22Rv1 (cell line): ENCODE measurements around the gene CANX.

Source experiments
- ZFX ChIP-seq: fragments of 450-650 bp; IDR thresholded peaks from 2 replicates; pipeline ENCODE4 v1.6.1; 2017; ENCODE audit warnings: antibody characterized with exemption, borderline replicate concordance
- TF ChIP-seq, protein P1 (sequence below): fragments of 450-650 bp; IDR thresholded peaks from 2 replicates; pipeline ENCODE4 v1.5.1; 2017; ENCODE audit warnings: mild to moderate bottlenecking

GRCh38 chr5:179767496-179768100 is 68.8 kb downstream of the CANX start:
- TF ChIP-seq, protein P1, sequence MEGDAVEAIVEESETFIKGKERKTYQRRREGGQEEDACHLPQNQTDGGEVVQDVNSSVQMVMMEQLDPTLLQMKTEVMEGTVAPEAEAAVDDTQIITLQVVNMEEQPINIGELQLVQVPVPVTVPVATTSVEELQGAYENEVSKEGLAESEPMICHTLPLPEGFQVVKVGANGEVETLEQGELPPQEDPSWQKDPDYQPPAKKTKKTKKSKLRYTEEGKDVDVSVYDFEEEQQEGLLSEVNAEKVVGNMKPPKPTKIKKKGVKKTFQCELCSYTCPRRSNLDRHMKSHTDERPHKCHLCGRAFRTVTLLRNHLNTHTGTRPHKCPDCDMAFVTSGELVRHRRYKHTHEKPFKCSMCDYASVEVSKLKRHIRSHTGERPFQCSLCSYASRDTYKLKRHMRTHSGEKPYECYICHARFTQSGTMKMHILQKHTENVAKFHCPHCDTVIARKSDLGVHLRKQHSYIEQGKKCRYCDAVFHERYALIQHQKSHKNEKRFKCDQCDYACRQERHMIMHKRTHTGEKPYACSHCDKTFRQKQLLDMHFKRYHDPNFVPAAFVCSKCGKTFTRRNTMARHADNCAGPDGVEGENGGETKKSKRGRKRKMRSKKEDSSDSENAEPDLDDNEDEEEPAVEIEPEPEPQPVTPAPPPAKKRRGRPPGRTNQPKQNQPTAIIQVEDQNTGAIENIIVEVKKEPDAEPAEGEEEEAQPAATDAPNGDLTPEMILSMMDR, result no peak
- TF ChIP-seq ZFX, result no peak
